Measurements from ENCODE around the gene ZNF783. TPM values are rescaled to one million over a fixed set of nuclear protein-coding genes. Genes with fewer than 3 reads are reported as not detected.

Gene ZNF783
- total and polyA plus RNA-seq, 9 of the 15 experiments (the other 6 are each of a cell fraction or from before 2014, with no cell fraction given), result 0.66 to 11.2 (median 5.4) TPM

DNA sequence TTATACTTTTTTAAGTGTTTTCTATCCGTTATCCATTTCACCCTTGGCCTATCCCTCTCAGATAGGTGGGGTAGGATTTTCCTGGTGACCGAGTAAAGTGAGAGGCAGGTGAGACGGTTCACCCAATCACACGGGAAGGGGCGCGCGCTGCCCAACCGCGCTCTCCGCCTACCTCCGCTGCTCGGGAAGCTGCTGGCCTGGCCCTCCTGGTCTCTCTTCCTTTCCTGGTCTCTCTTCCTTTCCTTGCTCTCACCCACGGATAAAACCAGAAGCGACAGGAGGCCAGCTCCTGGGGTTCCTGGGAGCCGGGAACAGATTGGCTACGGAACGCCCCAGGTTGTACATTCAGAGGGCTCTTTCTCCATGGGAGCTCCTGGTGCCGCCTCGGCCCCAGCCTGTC, 36.9 kb upstream of the ZNF783 start:
- peaks cover 3% of the 10 kb centered on the region for H4K20me1 ChIP-seq (replicated peaks; ENCODE audit: control insufficient read depth, insufficient read depth, low read length)
- in situ Hi-C loops (cut with MboI) (no loop called here), intact Hi-C loops (cut with micrococcal nuclease) (no loop called here)
- TF ChIP-seq, protein P1, sequence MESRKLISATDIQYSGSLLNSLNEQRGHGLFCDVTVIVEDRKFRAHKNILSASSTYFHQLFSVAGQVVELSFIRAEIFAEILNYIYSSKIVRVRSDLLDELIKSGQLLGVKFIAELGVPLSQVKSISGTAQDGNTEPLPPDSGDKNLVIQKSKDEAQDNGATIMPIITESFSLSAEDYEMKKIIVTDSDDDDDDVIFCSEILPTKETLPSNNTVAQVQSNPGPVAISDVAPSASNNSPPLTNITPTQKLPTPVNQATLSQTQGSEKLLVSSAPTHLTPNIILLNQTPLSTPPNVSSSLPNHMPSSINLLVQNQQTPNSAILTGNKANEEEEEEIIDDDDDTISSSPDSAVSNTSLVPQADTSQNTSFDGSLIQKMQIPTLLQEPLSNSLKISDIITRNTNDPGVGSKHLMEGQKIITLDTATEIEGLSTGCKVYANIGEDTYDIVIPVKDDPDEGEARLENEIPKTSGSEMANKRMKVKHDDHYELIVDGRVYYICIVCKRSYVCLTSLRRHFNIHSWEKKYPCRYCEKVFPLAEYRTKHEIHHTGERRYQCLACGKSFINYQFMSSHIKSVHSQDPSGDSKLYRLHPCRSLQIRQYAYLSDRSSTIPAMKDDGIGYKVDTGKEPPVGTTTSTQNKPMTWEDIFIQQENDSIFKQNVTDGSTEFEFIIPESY (CRISPR knock-in tag; IDR thresholded peaks at IDR 0.05), result peak; percentile 64
- 0 out of 2 replicates have a peak, but pooled peaks have one; percentile 5 for TF ChIP-seq MYNN (IDR thresholded peaks at IDR 0.05)
- no peak for TF ChIP-seq MYNN (CRISPR knock-in tag; IDR thresholded peaks at IDR 0.05)
- no peak for TF ChIP-seq CCNT2 (IDR thresholded peaks at IDR 0.05; ENCODE audit: borderline replicate concordance, extremely low read depth, insufficient read length, low read depth, low read length)
- no peak for ATAC-seq
- H3K9me3 ChIP-seq (replicated peaks; ENCODE audit: control insufficient read depth, insufficient read depth, low read depth, low read length), result 0 out of 2 replicates have a peak, but pooled peaks cover 5% of the 10 kb centered on the region
- no peak overlapping the region for H2AFZ ChIP-seq (ENCODE audit: low read depth, low read length)
- no peak overlapping the region for H3K9ac ChIP-seq (ENCODE audit: insufficient read depth in 1 of 2, low read depth in 2 of 2, low read length in 2 of 2)
- H3K27ac ChIP-seq (ENCODE audit: extremely low read depth, low read depth, low read length), result no peak overlapping the region
- peaks cover 0 to 4% of the 10 kb centered on the region in 2 experiments; a peak in 2 of 5 replicates for H3K4me1 ChIP-seq (replicated peaks in 1 of 2; ENCODE audit: control insufficient read depth in 2 of 2, insufficient read depth in 2 of 2, low read length in 2 of 2)
- no peaks in the 10 kb centered on the region for H3K27me3 ChIP-seq (ENCODE audit: control insufficient read depth in 2 of 2, insufficient read depth in 2 of 2, low read length in 2 of 2)
- ChIA-PET POLR2A (interaction anchor here (1.0 to 1.3 kb wide), 2 partner anchors 10 to 13 kb away, joined by 3 read pairs; no protein-coding TSS in a partner anchor), CTCF (ENCODE audit: low intra/inter-chr PET ratio) (no interaction called here)
- BruUV-seq (replicated peaks), result no TSS peak
- H3K79me2 ChIP-seq (ENCODE audit: control insufficient read depth, insufficient read depth, low read length), result no peaks in the 10 kb centered on the region
- no peak for FAIRE-seq
- no peak overlapping the region for H3K4me3 ChIP-seq
- H3K4me2 ChIP-seq (ENCODE audit: insufficient read depth, low read length), result no peak overlapping the region
- DNase-seq (ENCODE audit: extremely low read depth in 1 of 4, low spot score in 3 of 4), result no peak
- WGBS (ENCODE audit: insufficient coverage, low coverage, missing lambda C conversion rate), result 98% methylated on average over 19 of the region's 19 CpGs
- H3K36me3 ChIP-seq (ENCODE audit: control insufficient read depth, insufficient read depth, low read length), result peaks cover 47% of the 10 kb centered on the region
- no peaks in the 10 kb centered on the region for H3K9me1 ChIP-seq (ENCODE audit: control insufficient read depth, insufficient read depth, low read length)
